Measurements from ENCODE around the gene SLC9A9.
A peak's percentile ranks its signal among the peaks of the same experiment; 100 is the strongest.
"Not testable (repeated sequence)": the region's sequence is repeated elsewhere in the genome, so short reads cannot be mapped to it uniquely, and the experiment has no call there.

SLC9A9 gene

GRCh38 chr3:143847787-143848631 lies at the start of gene SLC9A9:
TSS of gene SLC9A9 (minus strand) at chr3:143848468. CDS start at chr3:143848322, 146 bp downstream.
- peak; percentile 47 for DNase-seq (ENCODE audit: low read depth, low spot score)

GRCh38 chr3:143897576-143898295 lies 49.5 kb upstream of the SLC9A9 start:
- no peak for DNase-seq (ENCODE audit: low read depth, low spot score)

GRCh38 chr3:143896486-143896885 lies 48.2 kb upstream of the SLC9A9 start:
- DNase-seq (ENCODE audit: low read depth, low spot score) = no peak

- no peak for DNase-seq (ENCODE audit: low read depth, low spot score)
These were observed 47.5 kb upstream of the SLC9A9 start for GRCh38 chr3:143895805-143896204.

- DNase-seq (ENCODE audit: low read depth, low spot score) = no peak
These were observed 40.6 kb upstream of the SLC9A9 start for GRCh38 chr3:143888846-143889245.

GRCh38 chr3:143888166-143888565 lies 39.9 kb upstream of the SLC9A9 start:
- DNase-seq (ENCODE audit: low read depth, low spot score) = no peak

- DNase-seq (ENCODE audit: low read depth, low spot score) = no peak
These were observed 37.6 kb upstream of the SLC9A9 start for GRCh38 chr3:143885780-143886427.

GRCh38 chr3:143884861-143885260 lies 36.6 kb upstream of the SLC9A9 start:
- no peak for DNase-seq (ENCODE audit: low read depth, low spot score)

- DNase-seq (ENCODE audit: low read depth, low spot score) = no peak
These were observed 34.9 kb upstream of the SLC9A9 start for GRCh38 chr3:143883151-143883550.

GRCh38 chr3:143881095-143881494 lies 32.8 kb upstream of the SLC9A9 start:
- no peak for DNase-seq (ENCODE audit: low read depth, low spot score)

- DNase-seq (ENCODE audit: low read depth, low spot score) = no peak
These were observed 27.3 kb upstream of the SLC9A9 start for GRCh38 chr3:143875546-143875945.

- DNase-seq (ENCODE audit: low read depth, low spot score) = not testable (repeated sequence)
These were observed 25.3 kb upstream of the SLC9A9 start for GRCh38 chr3:143873553-143873952.

GRCh38 chr3:143865302-143865701 lies 17.0 kb upstream of the SLC9A9 start:
- no peak for DNase-seq (ENCODE audit: low read depth, low spot score)

- no peak for DNase-seq (ENCODE audit: low read depth, low spot score)
These were observed 11.4 kb upstream of the SLC9A9 start for GRCh38 chr3:143859465-143860203.

- no peak for DNase-seq (ENCODE audit: low read depth, low spot score)
These were observed 8.1 kb upstream of the SLC9A9 start for GRCh38 chr3:143856252-143856970.

GRCh38 chr3:143855183-143855582 lies 6.9 kb upstream of the SLC9A9 start:
- no peak for DNase-seq (ENCODE audit: low read depth, low spot score)

GRCh38 chr3:143851331-143852017 lies 3.2 kb upstream of the SLC9A9 start:
- no peak for DNase-seq (ENCODE audit: low read depth, low spot score)

GRCh38 chr3:143850877-143851276 lies 2.6 kb upstream of the SLC9A9 start:
- no peak for DNase-seq (ENCODE audit: low read depth, low spot score)

GRCh38 chr3:143849854-143850549 lies 1.7 kb upstream of the SLC9A9 start:
- peak; percentile 71 for DNase-seq (ENCODE audit: low read depth, low spot score)

GRCh38 chr3:143848704-143849103 lies 436 bp upstream of the SLC9A9 start:
- DNase-seq (ENCODE audit: low read depth, low spot score) = no peak

All from brain pericyte (primary cell).